BJ (cell line): ENCODE results near the gene TRABD2B. TPM values are rescaled to one million over a fixed set of nuclear protein-coding genes. Genes with fewer than 3 reads are reported as not detected.

ENCODE experiments used
- CTCF ChIA-PET: fragments of 350-600 bp; formaldehyde crosslinking; extraction: SDS; loops from one replicate; lab custom pipeline; 2021; ENCODE audit warnings: antibody characterized with exemption, inconsistent platforms; lab: Yijun Ruan, JAX
- POLR2A ChIA-PET: fragments of 300-600 bp; sonication (Branson Sonifier 250); formaldehyde crosslinking; extraction: SDS; loops from one replicate; lab custom pipeline; 2021; ENCODE audit warnings: antibody characterized with exemption; lab: Charles Lee
- DNase-seq: peaks from one replicate; pipeline ENCODE4 v3.0.0-alpha.2; 2011; ENCODE audit warnings: low read depth
- H3K27me3 ChIP-seq: 2 replicates; pipeline ENCODE4 v1.6.0; 2011; ENCODE audit warnings: low read length; ENCODE audit not compliant: control insufficient read depth, insufficient read depth
- H3K36me3 ChIP-seq: 2 replicates; pipeline ENCODE4 v1.5.1; 2011; ENCODE audit warnings: low read length; ENCODE audit not compliant: control insufficient read depth, insufficient read depth
- H3K4me3 ChIP-seq: 2 replicates; pipeline ENCODE4 v1.5.1; 2011; ENCODE audit warnings: low read depth, mild to moderate bottlenecking, control low read depth, low read length
- CTCF ChIP-seq: IDR thresholded peaks from 2 replicates; pipeline ENCODE4 v1.5.1; 2011; ENCODE audit warnings: low read depth, mild to moderate bottlenecking, control low read depth, inconsistent platforms, low read length, moderate library complexity; ENCODE audit not compliant: insufficient read depth
- polyA plus RNA-seq: library from polyadenylated mRNA; depleted of rRNA; stranded (reverse); fragments of >200 nt; gene quantifications from 2 replicates; pipeline ENCODE4 v1.2.3, GENCODE V29; 2011

The TRABD2B gene
- polyA plus RNA-seq, 1 experiment: not detected

- no peak for DNase-seq
- TF ChIP-seq CTCF: no peak
- Histone ChIP-seq H3K27me3 (no peaks in the 10 kb centered on the region), H3K36me3 (no peaks in the 10 kb centered on the region), H3K4me3 (no peak overlapping the region)
- POLR2A ChIA-PET: no interaction called here
- CTCF ChIA-PET: no interaction called here
Observed at GRCh38 chr1:47758341-47759250, 238.6 kb downstream of the TRABD2B start.

GRCh38 chr1:47757226-47757975 is 239.8 kb downstream of the TRABD2B start:
- ChIA-PET POLR2A (no interaction called here), CTCF (no interaction called here)
- Histone ChIP-seq H3K27me3 (no peaks in the 10 kb centered on the region), H3K36me3 (no peaks in the 10 kb centered on the region), H3K4me3 (no peak overlapping the region)
- DNase-seq: no peak
- no peak for TF ChIP-seq CTCF

- H3K27me3 ChIP-seq: no peaks in the 10 kb centered on the region; the same call in 1 of the 2 replicates
- ChIA-PET CTCF (interaction anchor here (1.5 to 2.0 kb wide), 2 partner anchors 18 to 29 kb away, joined by 3 to 5 read pairs; no protein-coding TSS in a partner anchor), POLR2A (no interaction called here)
- TF ChIP-seq CTCF: no peak
- no peak overlapping the region for H3K4me3 ChIP-seq
- DNase-seq: no peak
- no peaks in the 10 kb centered on the region for H3K36me3 ChIP-seq
Observed at GRCh38 chr1:47756411-47756810, 240.8 kb downstream of the TRABD2B start.

GRCh38 chr1:47756006-47756405 is 241.2 kb downstream of the TRABD2B start:
- Histone ChIP-seq H3K36me3 (no peaks in the 10 kb centered on the region), H3K27me3 (no peaks in the 10 kb centered on the region; the same call in 1 of the 2 replicates), H3K4me3 (no peak overlapping the region)
- CTCF ChIA-PET: interaction anchor here (0.7 to 2.0 kb wide), 3 partner anchors 9 to 29 kb away, joined by 3 to 5 read pairs (median 3); no protein-coding TSS in a partner anchor
- TF ChIP-seq CTCF: no peak
- DNase-seq: no peak
- POLR2A ChIA-PET: no interaction called here
